DOHH2 (cell line): ENCODE measurements around the gene ITPR1.

Experiments used
- H3F3A ChIP-seq: fragments of 200-600 bp; sonication (generic), shearing (Covaris generic); 2 replicates; pipeline ENCODE4 v1.6.0; 2016; ENCODE audit warnings: antibody characterized with exemption, mild to moderate bottlenecking; ENCODE audit not compliant: control insufficient read depth, insufficient read depth
- H3K27ac ChIP-seq: fragments of 200-600 bp; sonication (generic); 2 replicates; pipeline ENCODE4 v1.5.1; 2014; ENCODE audit warnings: low read depth, mild to moderate bottlenecking, low read length, moderate library complexity
- H3K27me3 ChIP-seq: fragments of 200-600 bp; sonication (generic); 2 replicates; pipeline ENCODE4 v1.6.1; 2014; ENCODE audit warnings: mild to moderate bottlenecking, low read length, mixed read lengths; ENCODE audit not compliant: control insufficient read depth
- H3K36me3 ChIP-seq: fragments of 200-600 bp; sonication (generic); 2 replicates; pipeline ENCODE4 v1.6.1; 2014; ENCODE audit warnings: mild to moderate bottlenecking, low read length, moderate library complexity, mixed read lengths; ENCODE audit not compliant: control insufficient read depth
- H3K4me1 ChIP-seq: fragments of 200-600 bp; sonication (generic); 2 replicates; pipeline ENCODE4 v1.6.1; 2014; ENCODE audit warnings: mild to moderate bottlenecking, low read length, mixed read lengths; ENCODE audit not compliant: control insufficient read depth
- H3K4me2 ChIP-seq: fragments of 200-600 bp; sonication (generic); 2 replicates; pipeline ENCODE4 v1.6.0; 2014; ENCODE audit warnings: mild to moderate bottlenecking, low read length, moderate library complexity
- H3K4me3 ChIP-seq: fragments of 200-600 bp; sonication (generic); 2 replicates; pipeline ENCODE4 v1.5.1; 2014; ENCODE audit warnings: mild to moderate bottlenecking, low read length, mixed read lengths
- H3K79me2 ChIP-seq: fragments of 200-600 bp; sonication (generic); 2 replicates; pipeline ENCODE4 v1.6.1; 2014; ENCODE audit warnings: mild to moderate bottlenecking, low read length, mixed read lengths; ENCODE audit not compliant: control insufficient read depth
- H3K9me2 ChIP-seq: fragments of 200-600 bp; sonication (generic); replicated peaks from 2 replicates; pipeline ENCODE4 v1.6.1; 2014; ENCODE audit warnings: mild to moderate bottlenecking, low read length, mixed read lengths; ENCODE audit not compliant: control insufficient read depth
- H3K9me3 ChIP-seq: fragments of 200-600 bp; sonication (generic); 2 replicates; pipeline ENCODE4 v1.6.1; 2014; ENCODE audit warnings: antibody characterized with exemption, low read length, mixed read lengths; ENCODE audit not compliant: control insufficient read depth, insufficient read depth
- H4K20me1 ChIP-seq: fragments of 200-600 bp; sonication (generic); 2 replicates; pipeline ENCODE4 v1.6.0; 2014; ENCODE audit warnings: low read depth, mild to moderate bottlenecking, antibody characterized with exemption, low read length, moderate library complexity; ENCODE audit not compliant: control insufficient read depth, insufficient read depth
- CTCF ChIP-seq: fragments of 200-600 bp; sonication (generic); IDR thresholded peaks from one replicate; pipeline ENCODE4 v1.5.1; 2014; ENCODE audit warnings: antibody characterized with exemption, mild to moderate bottlenecking, low read depth, low read length; ENCODE audit not compliant: poor library complexity, severe bottlenecking
- EZH2phosphoT487 ChIP-seq: fragments of 200-600 bp; sonication (generic); IDR thresholded peaks from 2 replicates; pipeline ENCODE4 v1.6.1; 2017; ENCODE audit warnings: borderline replicate concordance, mild to moderate bottlenecking, antibody characterized with exemption, low read length, moderate library complexity, mixed read lengths

The ITPR1 gene

DNA sequence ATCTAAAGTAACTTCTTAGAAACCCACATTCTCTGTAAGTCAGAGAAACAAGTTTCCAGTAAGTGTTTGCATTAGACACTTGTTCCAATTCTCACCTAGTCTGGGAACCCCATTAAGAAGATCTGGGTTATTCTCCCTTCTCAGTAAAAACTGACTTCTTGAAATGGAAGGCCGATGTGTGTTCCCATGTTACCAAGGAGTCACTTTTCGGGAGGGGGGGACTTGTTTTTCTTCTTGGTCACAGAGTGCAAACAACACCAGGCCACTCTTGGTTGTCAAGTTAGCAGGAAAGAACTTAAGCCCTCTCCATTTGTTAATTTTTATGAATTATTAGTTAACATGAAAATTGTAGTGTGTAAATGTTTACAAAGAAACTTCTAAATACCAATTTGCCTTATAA, 55.6 kb downstream of the ITPR1 start:
- Histone ChIP-seq H3K9me2 (no peaks in the 10 kb centered on the region), H3K36me3 (no peaks in the 10 kb centered on the region), H3K4me2 (no peak overlapping the region), H3K27ac (no peak overlapping the region), H3K4me1 (no peaks in the 10 kb centered on the region), H3K9me3 (no peaks in the 10 kb centered on the region), H3K27me3 (no peaks in the 10 kb centered on the region), H3K79me2 (no peaks in the 10 kb centered on the region), H4K20me1 (no peaks in the 10 kb centered on the region), H3K4me3 (no peak overlapping the region), H3F3A (no peaks in the 10 kb centered on the region)
- TF ChIP-seq CTCF = no peak
- no peak for TF ChIP-seq EZH2phosphoT487

GRCh38 chr3:4549896-4550295, 56.7 kb downstream of the ITPR1 start:
- Histone ChIP-seq H3F3A (no peaks in the 10 kb centered on the region), H3K4me1 (no peaks in the 10 kb centered on the region), H3K27me3 (no peaks in the 10 kb centered on the region), H4K20me1 (no peaks in the 10 kb centered on the region), H3K79me2 (no peaks in the 10 kb centered on the region), H3K27ac (no peak overlapping the region), H3K9me3 (no peaks in the 10 kb centered on the region), H3K4me2 (no peak overlapping the region), H3K4me3 (no peak overlapping the region), H3K36me3 (no peaks in the 10 kb centered on the region), H3K9me2 (no peaks in the 10 kb centered on the region)
- TF ChIP-seq CTCF (no peak), EZH2phosphoT487 (no peak)

- Histone ChIP-seq H3K4me3 (no peak overlapping the region), H3F3A (no peaks in the 10 kb centered on the region), H3K9me2 (no peaks in the 10 kb centered on the region), H3K36me3 (no peaks in the 10 kb centered on the region), H3K79me2 (no peaks in the 10 kb centered on the region), H3K4me2 (no peak overlapping the region), H3K4me1 (no peaks in the 10 kb centered on the region), H3K27ac (no peak overlapping the region), H3K9me3 (no peaks in the 10 kb centered on the region), H4K20me1 (no peaks in the 10 kb centered on the region), H3K27me3 (no peaks in the 10 kb centered on the region)
- TF ChIP-seq EZH2phosphoT487 (no peak), CTCF (no peak)
Observed at GRCh38 chr3:4551051-4551711, 58.0 kb downstream of the ITPR1 start.
